GM12891 (cell line): ENCODE results near the gene FAM50A.

Experiments used
- PAX5 ChIP-seq: IDR thresholded peaks from 2 replicates; pipeline ENCODE4 v1.6.1; 2011; ENCODE audit warnings: low read length, moderate library complexity, mild to moderate bottlenecking; ENCODE audit not compliant: insufficient read depth, severe bottlenecking
- POLR2A ChIP-seq: IDR thresholded peaks from 2 replicates; pipeline ENCODE4 v1.6.1; 2011; ENCODE audit warnings: low read depth, low read length, control low read depth
- POLR2AphosphoS5 ChIP-seq: IDR thresholded peaks from 2 replicates; pipeline ENCODE4 v1.6.1; 2011; ENCODE audit warnings: low read depth, low read length, control low read depth
- POU2F2 ChIP-seq: IDR thresholded peaks from 2 replicates; pipeline ENCODE4 v1.6.1; 2011; ENCODE audit warnings: low read depth, mild to moderate bottlenecking, control low read depth, low read length, moderate library complexity
- SPI1 ChIP-seq: IDR thresholded peaks from 2 replicates; pipeline ENCODE4 v1.6.1; 2011; ENCODE audit warnings: low read depth, low read length, control low read depth
- TAF1 ChIP-seq: IDR thresholded peaks from 2 replicates; pipeline ENCODE4 v1.6.1; 2011; ENCODE audit warnings: low read depth, low read length, control low read depth

- TF ChIP-seq POLR2AphosphoS5 (no peak), POLR2A (no peak), SPI1 (no peak), TAF1 (no peak), POU2F2 (no peak), PAX5 (no peak)
Measured at GRCh38 chrX:154443992-154444754, at the start of gene FAM50A.
